Cerebellar cortex (tissue), 1 donor: ENCODE measurements around the gene NDUFB1.
A peak's percentile ranks its signal among the peaks of the same experiment; 100 is the strongest.

ENCODE experiments used
- DNase-seq: peaks from one replicate; pipeline ENCODE4 v3.0.0-alpha.2; 2015; ENCODE audit warnings: low spot score

Gene NDUFB1

GRCh38 chr14:92121670-92122350 lies at the start of gene NDUFB1, which contains the start of gene CPSF2:
TSS of gene NDUFB1 (minus strand) at chr14:92121706. CDS start at chr14:92117637, 4,069 bp downstream.
TSS of gene CPSF2 (plus strand) at chr14:92121969. CDS start at chr14:92130985, 9,016 bp downstream.
- peak; percentile 81 for DNase-seq

GRCh38 chr14:92164958-92165357 lies 43.5 kb upstream of the NDUFB1 start:
- DNase-seq = no peak

GRCh38 chr14:92161521-92161920 lies 40.0 kb upstream of the NDUFB1 start:
- no peak for DNase-seq

GRCh38 chr14:92160619-92161018 lies 39.1 kb upstream of the NDUFB1 start:
- no peak for DNase-seq

GRCh38 chr14:92154283-92154942 lies 32.9 kb upstream of the NDUFB1 start:
- DNase-seq = no peak

- no peak for DNase-seq
Observed at GRCh38 chr14:92153581-92153980, 32.1 kb upstream of the NDUFB1 start.

GRCh38 chr14:92144708-92145107 lies 23.2 kb upstream of the NDUFB1 start:
- no peak for DNase-seq

- no peak for DNase-seq
Observed at GRCh38 chr14:92143962-92144361, 22.5 kb upstream of the NDUFB1 start.

GRCh38 chr14:92143309-92143708 lies 21.8 kb upstream of the NDUFB1 start:
- DNase-seq = no peak

- peak; percentile 40 for DNase-seq
Observed at GRCh38 chr14:92135269-92135668, 13.8 kb upstream of the NDUFB1 start.

GRCh38 chr14:92134456-92134855 lies 12.9 kb upstream of the NDUFB1 start:
- DNase-seq = no peak

GRCh38 chr14:92122761-92123160 lies 1.3 kb upstream of the NDUFB1 start:
- no peak for DNase-seq

- peak; percentile 50 for DNase-seq
Observed at GRCh38 chr14:92122351-92122677, 808 bp upstream of the NDUFB1 start.

GRCh38 chr14:92121207-92121669 lies 268 bp downstream of the NDUFB1 start:
- DNase-seq = peak; percentile 59

GRCh38 chr14:92109490-92109889 lies 12.0 kb downstream of the NDUFB1 start:
- no peak for DNase-seq

- no peak for DNase-seq
Observed at GRCh38 chr14:92108345-92109254, 12.9 kb downstream of the NDUFB1 start.

- peak; percentile 99 for DNase-seq
Observed at GRCh38 chr14:92106143-92106926, 15.2 kb downstream of the NDUFB1 start, which contains the start of gene ATXN3. TSS of gene ATXN3 (minus strand) at chr14:92106582. CDS start at chr14:92106552, 30 bp downstream.

GRCh38 chr14:92105893-92106142 lies 15.7 kb downstream of the NDUFB1 start:
- no peak for DNase-seq

GRCh38 chr14:92105073-92105892 lies 16.2 kb downstream of the NDUFB1 start:
- DNase-seq = no peak

- DNase-seq = no peak
Observed at GRCh38 chr14:92103363-92103989, 18.0 kb downstream of the NDUFB1 start.

GRCh38 chr14:92099802-92100201 lies 21.7 kb downstream of the NDUFB1 start:
- no peak for DNase-seq
